HepG2 (cell line): ENCODE data around the gene EYA2.

Source experiments
- CTCF ChIP-seq: sonication (generic); formaldehyde crosslinking; IDR thresholded peaks from 2 replicates; pipeline ENCODE4 v1.5.0; 2020; ENCODE audit warnings: mild to moderate bottlenecking, missing genetic modification reagents, moderate library complexity
- E2F1 ChIP-seq: sonication (generic); formaldehyde crosslinking; IDR thresholded peaks from 2 replicates; pipeline ENCODE4 v1.5.0; 2020; ENCODE audit warnings: missing genetic modification reagents
- JUN ChIP-seq: sonication (generic); formaldehyde crosslinking; IDR thresholded peaks from 2 replicates; pipeline ENCODE4 v1.4.0; 2020; ENCODE audit warnings: mild to moderate bottlenecking, missing genetic modification reagents
- NCOA1 ChIP-seq: sonication (generic); formaldehyde crosslinking; IDR thresholded peaks from 2 replicates; pipeline ENCODE4 v1.9.0; 2021; ENCODE audit warnings: missing genetic modification reagents
- PHF8 ChIP-seq: sonication (generic); formaldehyde crosslinking; IDR thresholded peaks from 2 replicates; pipeline ENCODE4 v1.5.0; 2020; ENCODE audit warnings: missing genetic modification reagents
- POLR2AphosphoS2 ChIP-seq: IDR thresholded peaks from 2 replicates; pipeline ENCODE4 v1.6.1; 2011; ENCODE audit warnings: low read depth, low read length, improper control_type of control experiment
- SETDB1 ChIP-seq: sonication (generic); formaldehyde crosslinking; IDR thresholded peaks from 2 replicates; pipeline ENCODE4 v1.5.1; 2020; ENCODE audit warnings: missing genetic modification reagents, mild to moderate bottlenecking, borderline replicate concordance
- SIN3A ChIP-seq: IDR thresholded peaks from 2 replicates; pipeline ENCODE4 v1.6.1; 2011; ENCODE audit warnings: low read depth, mild to moderate bottlenecking, control low read depth, low read length, borderline replicate concordance
- STAT6 ChIP-seq: sonication (generic); formaldehyde crosslinking; IDR thresholded peaks from 2 replicates; pipeline ENCODE4 v1.4.0; 2020; ENCODE audit warnings: missing genetic modification reagents, mild to moderate bottlenecking, borderline replicate concordance
- ZNF749 ChIP-seq: sonication (generic); formaldehyde crosslinking; IDR thresholded peaks from 2 replicates; pipeline ENCODE4 v1.8.0; 2022; ENCODE audit warnings: mild to moderate bottlenecking, missing genetic modification reagents, moderate library complexity, borderline replicate concordance

- TF ChIP-seq JUN (no peak), PHF8 (no peak), E2F1 (no peak), CTCF (CRISPR knock-in tag) (no peak), POLR2AphosphoS2 (no peak), ZNF749 (CRISPR knock-in tag) (no peak), SIN3A (no peak), SETDB1 (no peak), STAT6 (CRISPR knock-in tag) (no peak), NCOA1 (no peak)
Measured at GRCh38 chr20:47106786-47107185, 212.1 kb downstream of the EYA2 start.
